Stimulated activated CD8-positive, alpha-beta memory T cell treated with anti-CD3 and anti-CD28 coated beads, Interleukin-12 subunit alpha, Interleukin-12 subunit beta, amount 100 ng/mL, for 4 hours (primary cell): ENCODE results near the gene ORC3.
A peak's percentile ranks its signal among the peaks of the same experiment; 100 is the strongest.

Source experiments
- DNase-seq: peaks from one replicate; pipeline ENCODE4 v3.0.0-alpha.2; 2020; ENCODE audit warnings: low read depth

ORC3 gene

DNA sequence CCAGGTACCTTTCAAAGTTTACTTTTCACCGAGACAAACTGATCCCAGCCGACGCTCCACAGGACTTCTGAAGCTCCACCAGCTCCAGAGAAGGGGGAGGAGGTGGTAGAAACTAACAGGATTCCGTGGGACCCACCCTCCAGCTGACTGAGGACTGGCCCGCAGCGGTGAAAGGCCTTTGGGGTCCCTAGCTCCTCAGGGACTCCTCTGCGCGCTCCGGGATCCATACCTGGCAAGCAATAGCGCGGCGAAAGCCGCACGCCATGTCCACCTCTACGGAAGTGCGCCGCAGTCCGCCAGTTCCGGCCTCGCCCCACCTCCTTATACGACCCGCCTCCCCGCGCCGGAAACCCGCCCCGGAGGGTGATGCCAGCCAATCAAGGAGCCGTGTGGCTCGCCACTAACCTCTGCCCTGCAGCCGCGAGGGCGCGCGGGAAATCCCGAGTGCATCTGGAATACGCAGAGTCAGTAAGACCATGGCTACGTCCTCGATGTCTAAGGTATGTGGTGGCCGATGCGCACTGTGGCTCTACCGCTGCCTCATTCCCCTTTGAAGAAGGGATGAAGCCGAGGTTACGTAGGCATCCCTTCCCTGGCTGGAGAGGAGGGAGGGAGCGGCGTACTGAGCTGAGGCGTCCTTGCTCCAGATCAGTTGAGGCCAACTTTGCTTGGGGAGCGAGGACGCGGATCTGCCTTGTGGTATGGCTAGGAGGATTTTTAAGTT, at the start of gene ORC3, which contains the start of gene RARS2:
ORC3 (plus strand) TSS at position 443 of the 724 bp plus-strand sequence; CDS start at position 477, 34 bp downstream.
RARS2 (minus strand) TSS at position 295 of the 724 bp plus-strand sequence; CDS start at position 265, 30 bp downstream.
- DNase-seq: peak; percentile 89

- no peak for DNase-seq
Measured at GRCh38 chr6:87540539-87540938, 49.4 kb upstream of the ORC3 start.

DNA sequence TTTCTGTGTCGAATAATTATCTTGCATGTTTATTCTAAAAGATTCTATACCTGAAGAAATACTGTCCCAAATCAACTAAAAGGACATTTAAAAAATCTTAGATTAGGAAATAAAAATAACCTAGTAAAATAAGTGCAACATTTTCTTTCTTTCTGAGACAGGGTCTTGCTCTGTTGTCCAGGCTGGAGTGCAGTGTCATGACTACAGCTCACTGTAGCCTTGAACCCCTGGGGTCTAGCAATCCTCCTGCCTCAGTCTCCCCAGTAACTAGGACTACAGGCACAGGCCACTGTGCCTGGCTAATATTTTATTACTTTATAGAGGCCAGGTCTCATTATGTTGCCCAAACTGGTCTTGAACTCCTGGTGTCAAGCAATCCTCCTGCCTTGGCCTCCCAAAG, 48.9 kb upstream of the ORC3 start:
- DNase-seq: no peak

DNA sequence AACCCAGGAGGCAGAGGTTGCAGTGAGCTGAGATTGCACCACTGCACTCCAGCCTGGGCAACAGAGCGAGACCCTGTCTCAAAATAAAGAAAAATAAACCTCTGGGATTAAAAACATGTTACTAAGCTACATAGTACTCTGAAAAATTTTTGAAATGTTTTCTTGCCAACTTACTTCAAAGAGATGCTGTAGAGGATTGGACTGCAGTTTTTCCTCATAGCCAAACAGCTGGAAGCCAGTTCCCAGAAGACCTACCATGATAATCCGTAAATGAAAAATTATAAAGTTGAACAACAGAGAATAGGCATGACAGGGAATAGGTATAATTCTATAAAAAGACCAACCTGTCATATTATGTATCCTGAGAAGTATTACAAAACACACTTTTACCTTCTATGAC, 48.2 kb upstream of the ORC3 start:
- no peak for DNase-seq

- no peak for DNase-seq
Measured at GRCh38 chr6:87543696-87544473, 46.0 kb upstream of the ORC3 start.

GRCh38 chr6:87544474-87544735, 45.5 kb upstream of the ORC3 start:
- DNase-seq: no peak

DNA sequence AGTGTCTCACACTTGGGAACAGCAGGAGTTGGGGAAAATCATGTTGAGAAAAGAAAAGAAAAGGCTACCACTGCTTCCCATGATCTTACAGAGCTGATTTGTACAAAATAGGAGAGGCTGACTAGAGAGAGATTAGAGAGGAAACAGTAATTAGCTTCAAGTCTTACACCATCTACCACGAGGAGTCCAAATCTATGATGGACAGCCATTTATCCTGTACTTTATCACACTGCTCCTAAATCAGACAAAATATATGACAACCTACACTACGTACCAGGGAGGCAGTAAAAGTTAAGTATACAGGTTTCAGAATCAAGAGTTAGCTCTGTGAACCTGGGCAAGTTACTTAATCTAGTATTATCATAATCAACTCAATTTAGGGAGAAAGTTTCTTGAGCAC, 38.1 kb upstream of the ORC3 start:
- no peak for DNase-seq

GRCh38 chr6:87553159-87553765, 36.7 kb upstream of the ORC3 start:
- DNase-seq: no peak

DNA sequence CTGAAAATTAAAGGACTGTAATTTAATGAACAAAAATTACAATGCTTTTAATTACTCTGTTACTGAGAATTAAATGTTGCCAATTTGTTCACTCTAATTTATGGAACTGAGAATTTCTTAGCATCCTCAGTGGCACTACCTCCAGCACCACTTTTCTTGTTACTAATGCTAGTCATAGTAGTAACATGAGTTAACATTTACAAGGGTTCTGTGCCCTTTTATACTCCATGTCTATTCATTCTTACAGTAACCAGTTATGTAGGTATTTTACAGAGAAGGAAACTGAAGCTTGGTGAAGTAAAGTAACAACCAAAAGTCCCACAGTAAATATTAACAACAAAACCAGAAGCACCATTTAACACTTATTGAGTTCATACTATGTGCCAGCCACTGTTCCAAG, 34.4 kb upstream of the ORC3 start:
- no peak for DNase-seq

GRCh38 chr6:87558446-87558845, 31.5 kb upstream of the ORC3 start:
- DNase-seq: no peak

DNA sequence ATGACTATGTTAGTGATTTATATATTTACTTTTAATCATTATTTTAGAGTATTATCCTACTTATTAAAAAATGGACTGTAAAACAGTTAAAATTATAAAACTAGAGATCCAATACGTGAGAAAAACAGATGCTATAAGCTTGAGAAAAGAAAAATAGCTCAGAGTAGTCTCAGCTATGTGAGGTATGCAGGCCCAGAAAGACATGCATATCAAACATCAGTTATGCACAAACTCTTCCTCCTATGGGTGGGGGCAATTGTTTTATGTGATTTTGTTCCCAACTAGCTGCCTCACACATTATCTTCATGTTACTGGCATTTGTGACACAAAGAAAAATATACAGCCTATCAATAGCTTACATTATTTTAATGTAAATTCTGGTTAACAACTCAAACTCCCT, 28.9 kb upstream of the ORC3 start:
- DNase-seq: no peak

DNA sequence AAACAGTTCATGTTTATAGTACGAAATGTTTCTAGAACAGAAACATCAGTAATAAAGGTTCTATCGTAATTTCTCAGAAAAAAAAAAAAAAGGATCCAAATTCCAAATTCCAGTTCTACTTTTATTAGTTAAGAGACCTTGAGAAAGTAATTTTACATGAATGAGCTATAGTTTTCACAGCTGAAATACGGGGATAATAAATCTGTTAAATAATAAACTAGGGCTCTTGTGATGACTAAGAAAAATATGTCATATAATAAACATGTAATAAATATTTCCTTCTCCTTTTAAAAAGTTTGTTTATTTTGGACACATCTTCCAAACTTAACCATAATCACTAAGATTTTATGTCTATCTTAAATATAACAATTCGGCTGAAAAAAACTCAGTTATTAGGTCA, 17.9 kb upstream of the ORC3 start:
- no peak for DNase-seq

DNA sequence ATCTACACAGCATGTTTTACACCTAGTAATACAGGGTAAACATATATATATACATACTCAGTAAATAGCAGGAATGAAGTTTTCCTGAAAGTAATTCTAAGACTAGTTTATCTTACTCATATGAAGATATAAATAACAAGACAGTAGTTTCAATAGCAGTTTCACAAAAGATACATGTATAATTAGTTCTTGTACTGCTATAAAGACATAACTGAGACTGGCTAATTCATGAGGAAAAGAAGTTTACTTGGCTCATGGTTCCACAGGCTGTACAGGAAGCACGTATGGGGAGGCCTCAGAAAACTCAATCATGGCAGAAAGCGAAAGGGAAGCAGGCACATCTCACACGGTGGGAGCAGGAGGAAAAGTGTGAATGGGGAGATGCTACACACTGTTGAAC, 17.1 kb upstream of the ORC3 start:
- DNase-seq: no peak

GRCh38 chr6:87573307-87574024, 16.5 kb upstream of the ORC3 start:
- DNase-seq: no peak

DNA sequence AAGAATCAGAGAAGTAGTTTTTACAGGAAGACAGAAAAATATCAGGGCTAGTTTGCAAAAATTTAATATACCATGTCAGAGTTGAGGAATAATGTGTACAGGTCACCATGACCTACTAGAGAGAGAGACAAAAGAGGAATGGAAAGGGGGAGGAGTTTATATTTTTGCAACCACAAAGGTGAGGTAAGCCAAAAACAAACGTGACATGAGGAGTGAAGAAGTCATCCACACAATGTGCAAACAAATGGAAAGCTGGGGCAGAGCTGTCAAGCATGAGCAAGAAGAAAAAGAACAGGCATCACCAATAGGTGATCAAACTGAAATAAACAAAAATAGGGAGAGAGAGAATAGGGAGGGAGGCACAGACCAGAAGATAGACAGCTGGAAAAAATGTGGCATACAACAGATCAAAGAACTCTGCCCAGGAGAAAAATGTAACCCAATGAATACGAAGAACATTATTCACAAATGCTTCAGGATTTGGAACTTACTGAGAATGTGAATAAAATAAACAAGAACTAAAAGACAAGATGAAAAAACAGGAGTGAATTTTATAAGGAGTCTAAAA, 15.6 kb upstream of the ORC3 start:
- DNase-seq: no peak

- DNase-seq: no peak
Measured at GRCh38 chr6:87575423-87575822, 14.5 kb upstream of the ORC3 start.

- no peak for DNase-seq
Measured at GRCh38 chr6:87583822-87584221, 6.1 kb upstream of the ORC3 start.

- DNase-seq: no peak
Measured at GRCh38 chr6:87586371-87587077, 3.4 kb upstream of the ORC3 start.

DNA sequence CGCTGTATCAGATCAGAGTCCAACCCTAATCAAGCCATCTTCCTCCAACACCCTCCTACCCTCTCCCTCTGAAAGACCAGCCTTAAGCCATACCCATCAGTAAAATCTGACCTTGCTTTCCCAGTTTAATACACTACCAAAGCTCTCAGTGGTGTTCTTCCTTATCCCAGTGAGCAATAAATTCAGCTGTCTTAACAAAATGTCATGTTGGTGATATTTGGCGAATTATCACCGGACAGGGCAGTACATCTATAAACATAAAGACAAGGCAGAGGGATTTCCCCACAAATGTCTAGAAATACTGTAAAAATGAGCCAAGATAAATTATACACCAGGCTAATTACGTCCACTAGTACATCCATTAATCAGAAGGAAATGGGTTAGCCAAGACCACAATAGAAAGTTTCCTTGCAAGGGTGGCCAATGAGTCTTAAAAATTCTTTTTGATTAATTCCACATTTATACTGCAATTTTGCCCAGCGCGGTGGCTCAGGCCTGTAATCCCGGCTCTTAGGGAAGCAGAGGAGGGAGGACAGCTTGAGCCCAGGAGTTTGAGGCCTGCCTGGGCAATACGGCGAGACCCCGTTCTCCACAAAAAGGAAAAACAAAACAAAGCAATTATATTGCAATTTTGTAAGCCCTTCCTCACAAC, 1.1 kb upstream of the ORC3 start:
- DNase-seq: no peak

DNA sequence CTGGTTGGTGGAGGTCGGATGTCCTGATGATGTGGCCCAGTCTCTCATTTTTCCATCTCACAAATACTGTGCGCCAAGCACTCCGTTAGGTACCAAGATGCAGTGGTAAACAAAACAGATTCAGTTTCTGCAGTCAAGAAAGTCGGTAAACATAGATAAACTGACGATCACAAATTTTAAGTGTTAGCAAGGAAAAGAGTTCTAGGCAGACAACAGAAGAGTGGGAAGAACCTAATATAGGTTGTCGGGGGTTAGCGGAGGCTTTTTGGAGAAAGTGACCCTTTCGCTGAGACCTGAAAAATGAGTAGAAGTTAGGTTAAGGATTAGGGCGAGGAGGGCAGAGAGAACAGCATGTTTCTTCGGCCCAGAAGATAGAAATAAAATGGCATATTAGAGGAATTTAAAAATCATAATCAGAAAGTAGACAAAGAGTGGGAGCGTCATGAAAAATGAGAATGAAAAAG, 514 bp downstream of the ORC3 start:
- no peak for DNase-seq

DNA sequence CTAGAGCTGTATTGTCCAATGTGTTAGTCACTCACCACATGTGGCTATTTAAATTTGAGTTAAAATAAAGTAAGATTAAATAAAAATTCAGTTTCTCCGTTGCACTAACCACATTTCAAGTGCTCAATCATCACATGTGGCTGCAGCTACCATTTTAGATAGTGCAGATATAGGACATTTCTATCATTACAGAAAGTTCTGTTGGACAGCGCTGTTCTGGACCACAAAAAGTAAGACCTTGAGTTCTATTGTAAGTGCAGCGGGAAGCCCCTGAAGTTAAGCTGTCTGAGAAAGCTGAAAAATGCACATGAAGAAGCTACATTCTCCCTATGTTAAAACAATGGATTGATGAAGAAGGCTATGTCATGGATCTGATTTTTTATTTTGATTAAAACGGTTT, 1.1 kb downstream of the ORC3 start:
- DNase-seq: no peak
